Measurements from ENCODE around the gene CHST6.

DNA sequence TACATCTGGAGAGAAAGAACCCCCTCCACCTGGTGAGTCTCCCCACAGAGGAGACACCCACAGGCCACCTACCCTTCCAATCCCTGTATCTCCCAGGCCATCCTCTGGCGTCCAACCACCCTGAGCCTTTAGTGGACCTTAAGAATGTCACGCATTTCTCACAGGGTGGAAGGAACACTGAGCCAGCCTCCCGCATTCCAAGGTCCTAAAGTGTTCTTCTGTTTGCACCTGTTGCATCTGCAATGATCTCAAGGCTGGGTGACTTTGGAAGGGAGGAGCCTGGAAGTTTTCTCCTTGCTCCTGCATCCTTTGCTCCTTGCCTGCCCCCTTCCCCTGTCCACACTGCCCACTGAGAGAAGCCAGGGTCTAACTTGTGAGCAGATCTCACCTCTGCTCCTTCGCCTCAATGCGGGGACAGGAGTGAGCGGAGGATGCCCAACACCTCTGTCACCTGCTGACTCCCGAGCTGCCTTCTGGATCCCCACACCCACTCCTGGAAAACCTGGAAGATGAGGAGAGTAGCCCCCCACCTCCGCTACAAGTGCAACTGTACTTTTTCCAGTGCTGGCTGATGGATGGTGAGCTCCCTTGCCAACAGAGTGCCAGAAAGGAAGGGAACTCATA is 37.0 kb upstream of the CHST6 start:
- TF ChIP-seq, protein P1, sequence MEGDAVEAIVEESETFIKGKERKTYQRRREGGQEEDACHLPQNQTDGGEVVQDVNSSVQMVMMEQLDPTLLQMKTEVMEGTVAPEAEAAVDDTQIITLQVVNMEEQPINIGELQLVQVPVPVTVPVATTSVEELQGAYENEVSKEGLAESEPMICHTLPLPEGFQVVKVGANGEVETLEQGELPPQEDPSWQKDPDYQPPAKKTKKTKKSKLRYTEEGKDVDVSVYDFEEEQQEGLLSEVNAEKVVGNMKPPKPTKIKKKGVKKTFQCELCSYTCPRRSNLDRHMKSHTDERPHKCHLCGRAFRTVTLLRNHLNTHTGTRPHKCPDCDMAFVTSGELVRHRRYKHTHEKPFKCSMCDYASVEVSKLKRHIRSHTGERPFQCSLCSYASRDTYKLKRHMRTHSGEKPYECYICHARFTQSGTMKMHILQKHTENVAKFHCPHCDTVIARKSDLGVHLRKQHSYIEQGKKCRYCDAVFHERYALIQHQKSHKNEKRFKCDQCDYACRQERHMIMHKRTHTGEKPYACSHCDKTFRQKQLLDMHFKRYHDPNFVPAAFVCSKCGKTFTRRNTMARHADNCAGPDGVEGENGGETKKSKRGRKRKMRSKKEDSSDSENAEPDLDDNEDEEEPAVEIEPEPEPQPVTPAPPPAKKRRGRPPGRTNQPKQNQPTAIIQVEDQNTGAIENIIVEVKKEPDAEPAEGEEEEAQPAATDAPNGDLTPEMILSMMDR (IDR thresholded peaks at IDR 0.05 in 2 of 3, conservative IDR thresholded peaks at IDR 0.05 in 1 of 3; ENCODE audit: control insufficient read depth in 2 of 3, extremely low read depth in 1 of 3, insufficient read depth in 1 of 3, low read depth in 3 of 3, low read length in 3 of 3) = no peak
- TF ChIP-seq BCL11A (IDR thresholded peaks at IDR 0.05; ENCODE audit: low read depth, low read length) = no peak
- TF ChIP-seq, protein P2, sequence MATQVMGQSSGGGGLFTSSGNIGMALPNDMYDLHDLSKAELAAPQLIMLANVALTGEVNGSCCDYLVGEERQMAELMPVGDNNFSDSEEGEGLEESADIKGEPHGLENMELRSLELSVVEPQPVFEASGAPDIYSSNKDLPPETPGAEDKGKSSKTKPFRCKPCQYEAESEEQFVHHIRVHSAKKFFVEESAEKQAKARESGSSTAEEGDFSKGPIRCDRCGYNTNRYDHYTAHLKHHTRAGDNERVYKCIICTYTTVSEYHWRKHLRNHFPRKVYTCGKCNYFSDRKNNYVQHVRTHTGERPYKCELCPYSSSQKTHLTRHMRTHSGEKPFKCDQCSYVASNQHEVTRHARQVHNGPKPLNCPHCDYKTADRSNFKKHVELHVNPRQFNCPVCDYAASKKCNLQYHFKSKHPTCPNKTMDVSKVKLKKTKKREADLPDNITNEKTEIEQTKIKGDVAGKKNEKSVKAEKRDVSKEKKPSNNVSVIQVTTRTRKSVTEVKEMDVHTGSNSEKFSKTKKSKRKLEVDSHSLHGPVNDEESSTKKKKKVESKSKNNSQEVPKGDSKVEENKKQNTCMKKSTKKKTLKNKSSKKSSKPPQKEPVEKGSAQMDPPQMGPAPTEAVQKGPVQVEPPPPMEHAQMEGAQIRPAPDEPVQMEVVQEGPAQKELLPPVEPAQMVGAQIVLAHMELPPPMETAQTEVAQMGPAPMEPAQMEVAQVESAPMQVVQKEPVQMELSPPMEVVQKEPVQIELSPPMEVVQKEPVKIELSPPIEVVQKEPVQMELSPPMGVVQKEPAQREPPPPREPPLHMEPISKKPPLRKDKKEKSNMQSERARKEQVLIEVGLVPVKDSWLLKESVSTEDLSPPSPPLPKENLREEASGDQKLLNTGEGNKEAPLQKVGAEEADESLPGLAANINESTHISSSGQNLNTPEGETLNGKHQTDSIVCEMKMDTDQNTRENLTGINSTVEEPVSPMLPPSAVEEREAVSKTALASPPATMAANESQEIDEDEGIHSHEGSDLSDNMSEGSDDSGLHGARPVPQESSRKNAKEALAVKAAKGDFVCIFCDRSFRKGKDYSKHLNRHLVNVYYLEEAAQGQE (IDR thresholded peaks at IDR 0.05; ENCODE audit: low read depth, low read length) = no peak
- TF ChIP-seq, protein P3, sequence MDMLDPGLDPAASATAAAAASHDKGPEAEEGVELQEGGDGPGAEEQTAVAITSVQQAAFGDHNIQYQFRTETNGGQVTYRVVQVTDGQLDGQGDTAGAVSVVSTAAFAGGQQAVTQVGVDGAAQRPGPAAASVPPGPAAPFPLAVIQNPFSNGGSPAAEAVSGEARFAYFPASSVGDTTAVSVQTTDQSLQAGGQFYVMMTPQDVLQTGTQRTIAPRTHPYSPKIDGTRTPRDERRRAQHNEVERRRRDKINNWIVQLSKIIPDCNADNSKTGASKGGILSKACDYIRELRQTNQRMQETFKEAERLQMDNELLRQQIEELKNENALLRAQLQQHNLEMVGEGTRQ (IDR thresholded peaks at IDR 0.05; ENCODE audit: borderline replicate concordance, low read depth, low read length) = no peak
- no peak for TF ChIP-seq SRF (IDR thresholded peaks at IDR 0.05; ENCODE audit: low read depth in 2 of 2, low read length in 2 of 2)
- TF ChIP-seq EZH2 (IDR thresholded peaks at IDR 0.05; ENCODE audit: borderline replicate concordance, control insufficient read depth, low read depth, low read length) = no peak
- no peak for TF ChIP-seq GABPA (IDR thresholded peaks at IDR 0.05; ENCODE audit: low read depth)

All from GM12878 (cell line).